ENCODE results near the gene CTNNA2.

Gene CTNNA2

DNA sequence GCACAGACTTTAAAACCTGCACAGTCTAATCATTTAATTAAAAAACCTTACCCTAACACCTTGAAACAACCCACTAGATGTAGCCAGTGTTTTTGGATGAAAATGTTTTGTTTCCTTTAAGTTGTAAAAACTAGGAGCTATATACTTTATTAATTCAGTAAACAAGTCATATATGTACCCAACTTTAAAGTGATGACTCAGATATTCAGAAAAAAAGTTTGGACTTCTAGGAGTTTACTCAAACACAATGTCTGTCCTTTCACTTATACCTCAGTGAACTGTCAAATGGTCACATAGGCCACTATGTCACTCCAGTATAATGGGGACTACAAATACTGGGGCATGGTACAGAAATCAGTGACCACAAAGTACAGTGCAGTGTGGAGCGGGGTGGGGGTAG is 431.4 kb downstream of the CTNNA2 start:
- TF ChIP-seq, protein P1, sequence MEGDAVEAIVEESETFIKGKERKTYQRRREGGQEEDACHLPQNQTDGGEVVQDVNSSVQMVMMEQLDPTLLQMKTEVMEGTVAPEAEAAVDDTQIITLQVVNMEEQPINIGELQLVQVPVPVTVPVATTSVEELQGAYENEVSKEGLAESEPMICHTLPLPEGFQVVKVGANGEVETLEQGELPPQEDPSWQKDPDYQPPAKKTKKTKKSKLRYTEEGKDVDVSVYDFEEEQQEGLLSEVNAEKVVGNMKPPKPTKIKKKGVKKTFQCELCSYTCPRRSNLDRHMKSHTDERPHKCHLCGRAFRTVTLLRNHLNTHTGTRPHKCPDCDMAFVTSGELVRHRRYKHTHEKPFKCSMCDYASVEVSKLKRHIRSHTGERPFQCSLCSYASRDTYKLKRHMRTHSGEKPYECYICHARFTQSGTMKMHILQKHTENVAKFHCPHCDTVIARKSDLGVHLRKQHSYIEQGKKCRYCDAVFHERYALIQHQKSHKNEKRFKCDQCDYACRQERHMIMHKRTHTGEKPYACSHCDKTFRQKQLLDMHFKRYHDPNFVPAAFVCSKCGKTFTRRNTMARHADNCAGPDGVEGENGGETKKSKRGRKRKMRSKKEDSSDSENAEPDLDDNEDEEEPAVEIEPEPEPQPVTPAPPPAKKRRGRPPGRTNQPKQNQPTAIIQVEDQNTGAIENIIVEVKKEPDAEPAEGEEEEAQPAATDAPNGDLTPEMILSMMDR (IDR thresholded peaks at IDR 0.05; ENCODE audit: low read depth, low read length): no peak
- DNase-seq (ENCODE audit: extremely low read depth, low read depth): no peak

DNA sequence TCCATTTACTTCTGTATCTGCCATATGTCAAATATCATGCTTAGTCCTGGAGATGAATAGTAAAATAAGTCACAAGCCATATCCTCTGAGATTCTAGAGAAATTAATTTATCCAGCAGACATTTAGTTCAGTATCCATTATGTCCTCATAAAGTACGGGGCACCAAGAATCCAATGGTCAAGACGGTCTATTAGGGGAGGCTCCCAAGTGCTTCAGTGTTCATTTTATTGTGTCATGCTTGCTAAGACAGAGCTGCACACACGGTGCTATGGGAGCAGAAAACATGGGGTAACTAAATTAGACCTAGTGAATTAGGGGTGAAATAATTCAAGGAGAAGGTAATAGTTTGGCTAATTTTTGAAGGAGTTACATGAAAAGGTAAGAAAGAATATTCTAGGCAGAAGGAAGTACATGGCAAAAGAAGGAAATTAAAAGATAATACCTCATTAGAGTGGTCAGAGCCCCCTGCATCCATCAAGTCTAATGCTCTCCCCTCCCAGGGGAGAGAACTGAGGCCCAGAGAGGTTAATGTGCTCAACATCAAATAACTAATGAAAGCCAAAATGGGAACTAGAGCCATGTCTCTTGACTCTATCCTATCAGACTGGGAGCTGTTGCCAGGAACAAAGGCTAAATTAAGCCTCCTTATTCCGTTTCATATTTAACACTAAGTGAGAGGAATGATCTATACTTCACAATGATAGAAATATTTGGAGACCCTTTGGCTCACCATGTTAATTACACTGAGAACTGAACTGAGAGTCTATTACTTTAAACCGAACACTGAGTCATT is 433.0 kb downstream of the CTNNA2 start:
- TF ChIP-seq, protein P1 (IDR thresholded peaks at IDR 0.05; ENCODE audit: low read depth, low read length): no peak
- no peak for DNase-seq (ENCODE audit: extremely low read depth, low read depth)

DNA sequence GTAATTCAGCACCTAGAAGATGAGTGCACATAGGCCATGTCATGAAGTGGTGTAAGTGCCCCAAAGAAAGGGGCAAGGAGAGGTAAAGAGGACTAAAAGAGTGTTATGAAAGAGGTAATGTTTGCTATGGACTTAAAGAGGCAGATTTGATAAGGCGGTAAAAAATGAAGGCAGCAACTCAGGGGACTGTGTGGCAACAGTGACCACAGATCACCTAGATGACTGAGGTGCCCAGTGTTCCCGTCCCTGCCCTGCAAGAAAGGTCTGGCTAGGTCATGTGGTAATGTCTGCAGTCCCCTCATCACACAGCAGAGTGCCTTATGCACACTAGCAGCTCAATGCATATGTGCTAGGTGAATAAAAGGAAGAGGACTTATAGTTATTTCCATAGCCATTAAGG is 434.9 kb downstream of the CTNNA2 start:
- TF ChIP-seq, protein P1 (IDR thresholded peaks at IDR 0.05; ENCODE audit: low read depth, low read length): no peak
- no peak for DNase-seq (ENCODE audit: extremely low read depth, low read depth)

DNA sequence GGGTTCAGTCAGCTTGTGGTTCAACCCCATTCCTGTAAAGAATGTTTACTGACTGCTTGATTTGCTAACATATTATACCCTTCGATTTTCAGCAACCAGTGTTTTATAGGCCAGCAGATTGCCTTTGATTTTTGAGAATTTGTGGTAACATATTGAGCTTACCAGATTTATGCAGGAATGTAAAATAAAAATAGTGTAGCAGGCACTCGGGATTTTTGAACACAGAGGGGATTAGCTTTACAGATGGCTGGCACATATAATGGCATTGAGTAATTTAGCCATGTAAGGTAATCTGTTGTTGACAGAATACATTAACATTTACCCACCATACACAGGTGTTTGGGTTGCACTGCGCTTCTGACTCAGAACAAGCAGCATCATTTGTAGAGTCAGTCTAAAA is 437.7 kb downstream of the CTNNA2 start:
- TF ChIP-seq, protein P1 (IDR thresholded peaks at IDR 0.05; ENCODE audit: low read depth, low read length): no peak
- DNase-seq (ENCODE audit: extremely low read depth, low read depth): no peak

DNA sequence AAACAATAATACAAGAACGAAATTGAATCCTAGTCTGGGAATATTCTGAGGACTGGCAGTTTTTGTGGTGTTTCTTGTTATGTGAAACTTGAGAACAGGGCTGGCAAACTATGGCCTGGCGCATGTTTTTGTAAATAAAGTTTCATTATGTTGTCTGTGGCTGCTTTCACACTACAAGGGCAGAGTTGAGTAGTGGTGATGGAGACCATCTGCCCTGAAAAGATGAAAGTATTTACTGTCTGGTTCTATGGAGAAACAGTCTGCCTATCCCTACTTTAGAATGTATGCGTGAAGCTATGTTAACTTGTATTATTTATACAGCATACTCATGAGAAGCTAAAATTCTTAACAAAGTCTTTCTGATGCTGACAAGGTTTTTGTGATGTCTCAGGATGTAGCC is 439.8 kb downstream of the CTNNA2 start:
- DNase-seq (ENCODE audit: extremely low read depth, low read depth): no peak

GRCh38 chr2:79960035-79960434 is 447.2 kb downstream of the CTNNA2 start:
- DNase-seq (ENCODE audit: extremely low read depth, low read depth): no peak
- TF ChIP-seq, protein P1 (IDR thresholded peaks at IDR 0.05; ENCODE audit: low read depth, low read length): no peak

More for the DNA sequence above, 439.8 kb downstream of the CTNNA2 start:
- TF ChIP-seq, protein P1 (IDR thresholded peaks at IDR 0.05; ENCODE audit: low read depth, low read length): no peak

- DNase-seq (ENCODE audit: extremely low read depth, low read depth): no peak
- TF ChIP-seq, protein P1 (IDR thresholded peaks at IDR 0.05; ENCODE audit: low read depth, low read length): no peak
Measured at GRCh38 chr2:79960519-79960918, 447.7 kb downstream of the CTNNA2 start.
